PC-3 (cell line): Measurements from ENCODE around the gene MUTYH.

ENCODE experiments used
- CTCF ChIP-seq: fragments of 300-600 bp; sonication (generic); conservative IDR thresholded peaks from 2 replicates; pipeline ENCODE4 v1.5.1; 2017; ENCODE audit warnings: antibody characterized with exemption, low read depth, mild to moderate bottlenecking, low read length
- EZH2 ChIP-seq: fragments of 300-600 bp; sonication (generic); IDR thresholded peaks from one replicate; pipeline ENCODE4 v1.6.1; 2017; ENCODE audit warnings: antibody characterized with exemption, mild to moderate bottlenecking, low read length; ENCODE audit not compliant: unreplicated experiment

DNA sequence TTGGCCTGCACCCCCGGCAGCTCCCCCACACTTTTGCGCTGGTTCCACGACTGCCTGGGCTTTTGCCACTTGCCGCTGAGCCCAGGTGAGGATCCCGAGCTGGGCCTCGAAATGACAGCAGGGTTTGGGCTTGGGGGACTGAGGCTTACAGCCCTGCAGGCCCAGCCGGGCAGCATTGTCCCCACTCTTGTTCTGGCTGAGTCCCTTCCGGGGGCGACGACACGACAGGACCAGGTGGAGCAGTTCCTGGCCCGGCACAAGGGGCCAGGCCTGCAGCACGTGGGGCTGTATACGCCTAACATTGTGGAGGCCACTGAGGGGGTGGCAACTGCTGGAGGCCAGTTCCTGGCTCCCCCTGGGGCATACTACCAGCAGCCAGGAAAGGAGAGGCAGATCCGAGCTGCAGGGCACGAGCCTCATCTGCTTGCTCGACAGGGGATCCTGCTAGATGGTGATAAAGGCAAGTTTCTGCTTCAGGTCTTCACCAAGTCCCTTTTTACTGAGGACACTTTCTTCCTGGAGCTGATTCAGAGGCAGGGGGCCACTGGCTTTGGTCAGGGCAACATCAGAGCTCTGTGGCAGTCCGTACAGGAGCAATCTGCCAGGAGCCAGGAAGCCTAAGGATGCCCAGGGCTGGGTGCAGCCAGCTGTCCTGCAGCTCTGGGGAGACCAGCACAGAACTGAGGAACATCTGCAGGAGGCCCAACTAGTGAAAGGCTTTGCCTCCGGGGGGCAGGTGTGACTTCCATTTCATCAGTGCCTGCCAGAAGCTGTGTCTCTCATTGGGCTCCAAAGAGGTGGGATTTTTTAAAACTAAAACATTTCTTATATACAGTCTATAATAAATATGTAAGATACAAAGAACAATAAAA lies 12.4 kb downstream of the MUTYH start:
- TF ChIP-seq CTCF: no peak
- TF ChIP-seq EZH2: no peak
